Measurements from ENCODE around the gene ADARB2.

ADARB2 gene

GRCh38 chr10:1531883-1532597 is 205.3 kb downstream of the ADARB2 start:
- FAIRE-seq (no peak), DNase-seq (ENCODE audit: low spot score) (no peak)

- FAIRE-seq (no peak), DNase-seq (ENCODE audit: low spot score) (no peak)
These were observed 206.3 kb downstream of the ADARB2 start for GRCh38 chr10:1530871-1531517.

DNA sequence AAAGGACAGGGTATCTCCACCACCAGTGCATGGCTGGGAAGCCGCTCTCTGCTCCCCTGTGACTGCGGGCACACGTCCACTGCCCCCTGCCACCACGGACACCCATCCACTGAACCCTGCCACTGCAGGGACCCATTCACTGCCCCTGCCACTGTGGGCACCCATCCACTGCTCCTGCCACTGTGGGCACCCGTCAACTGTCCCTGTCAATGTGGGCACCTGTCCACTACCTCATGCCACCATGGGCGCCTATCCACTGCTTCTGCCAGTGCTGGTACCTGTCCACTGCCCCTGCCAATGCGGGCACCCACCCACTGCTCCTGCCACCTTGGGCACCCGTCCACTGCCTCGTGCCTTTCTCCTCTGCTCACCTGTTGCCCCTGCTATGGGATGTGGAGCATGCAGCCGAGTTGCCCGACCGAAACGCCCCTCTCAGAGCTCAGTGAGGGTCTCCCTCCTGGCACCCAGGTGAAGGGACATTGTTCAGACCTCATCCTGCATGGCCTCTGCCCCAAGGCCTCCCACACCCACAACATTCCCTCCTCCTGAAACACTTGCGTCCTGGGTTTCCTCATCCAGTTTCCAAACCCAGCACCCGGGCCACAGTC is 207.4 kb downstream of the ADARB2 start:
- FAIRE-seq, result no peak
- DNase-seq (ENCODE audit: low spot score), result no peak

GRCh38 chr10:1527951-1528350 is 209.4 kb downstream of the ADARB2 start:
- no peak for FAIRE-seq
- no peak for DNase-seq (ENCODE audit: low spot score)

DNA sequence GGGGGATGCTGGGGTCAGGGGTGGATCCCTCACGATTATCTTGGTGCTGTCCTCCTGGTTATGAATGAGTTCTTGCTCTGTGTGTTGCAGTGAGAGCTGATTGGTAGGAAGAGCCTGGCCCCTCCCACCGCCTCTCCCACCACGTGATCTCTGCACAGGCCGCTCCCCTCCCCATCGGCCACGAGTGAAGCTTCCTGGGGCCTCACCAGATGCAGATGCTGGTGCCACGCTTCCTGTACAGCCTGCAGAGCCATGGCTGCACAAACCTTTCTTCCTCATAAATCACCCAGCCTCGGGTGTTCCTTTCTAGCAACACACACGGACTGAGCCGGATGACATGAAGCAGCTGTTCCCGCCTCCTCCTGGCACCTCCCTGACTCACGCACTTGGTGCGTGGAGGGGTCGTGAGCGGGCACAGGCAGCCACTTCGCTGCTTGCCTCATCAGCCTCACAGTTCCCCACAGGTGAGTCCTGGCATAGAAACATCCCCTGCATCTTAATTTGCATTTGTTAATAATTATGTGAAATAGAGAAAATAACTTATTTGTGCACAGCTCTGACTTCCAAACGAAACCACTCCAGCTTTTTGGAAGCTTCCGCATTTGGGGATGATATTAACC is 210.8 kb downstream of the ADARB2 start:
- no peak for DNase-seq (ENCODE audit: low spot score)
- FAIRE-seq, result no peak

- FAIRE-seq, result no peak
- no peak for DNase-seq (ENCODE audit: low spot score)
These were observed 211.8 kb downstream of the ADARB2 start for GRCh38 chr10:1525354-1526162.

DNA sequence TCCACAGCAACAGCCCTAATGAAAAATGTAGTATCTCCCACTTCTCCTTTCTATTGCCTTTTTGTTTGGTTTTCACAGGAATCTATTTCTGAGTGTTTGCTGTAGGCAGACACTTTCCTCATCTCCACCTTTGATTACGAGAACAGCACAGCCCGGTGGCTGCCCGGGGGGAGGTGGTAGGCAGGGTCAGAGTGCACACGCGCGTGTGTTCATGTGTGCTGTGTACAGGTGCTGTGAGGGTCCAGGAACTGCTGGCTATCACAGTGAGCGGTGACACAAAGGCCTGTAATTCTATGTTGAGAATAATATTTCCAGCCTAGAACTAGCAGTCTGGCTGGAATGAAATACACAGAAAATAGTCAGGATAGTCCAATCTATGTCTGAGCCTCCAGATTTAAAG is 212.8 kb downstream of the ADARB2 start:
- FAIRE-seq (no peak), DNase-seq (ENCODE audit: low spot score) (no peak)

DNA sequence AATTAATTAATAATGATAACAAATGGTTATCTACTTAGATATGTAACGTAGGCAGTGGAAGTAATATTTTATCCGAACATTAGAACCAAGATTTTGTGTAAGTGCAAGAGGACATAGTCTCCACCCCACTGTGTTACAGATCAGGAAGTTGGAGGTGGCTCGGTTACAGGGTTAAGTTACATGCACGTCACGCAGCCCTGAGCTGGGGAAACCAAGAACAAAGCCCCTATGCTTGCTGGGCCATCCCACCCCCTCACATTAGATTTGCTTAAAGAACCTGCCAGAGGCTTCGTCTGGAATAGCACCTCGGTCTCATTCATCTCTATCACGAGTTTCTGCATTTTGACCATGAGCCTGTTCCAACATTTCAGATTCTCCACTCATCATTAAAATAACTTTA is 214.1 kb downstream of the ADARB2 start:
- DNase-seq (ENCODE audit: low spot score), result no peak
- no peak for FAIRE-seq

DNA sequence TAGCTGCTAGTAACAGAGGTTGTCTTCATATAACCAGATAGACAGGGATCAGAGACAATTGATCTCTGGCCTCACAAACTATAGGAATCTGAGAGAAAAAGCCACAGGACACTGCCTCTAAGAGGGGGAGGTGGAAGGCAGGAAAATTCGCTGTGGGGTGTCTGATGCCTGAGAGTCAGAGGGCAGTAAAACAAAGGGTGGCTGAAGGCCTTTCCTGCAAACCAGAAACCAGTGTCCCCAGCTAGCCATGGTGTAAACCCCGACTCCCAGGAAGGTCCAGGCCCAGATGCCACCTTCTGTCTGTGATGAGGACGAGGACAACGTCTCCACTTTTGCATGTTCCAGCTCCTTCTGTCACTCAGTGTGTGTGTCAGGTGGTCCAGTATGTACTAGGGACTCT is 215.1 kb downstream of the ADARB2 start:
- FAIRE-seq, result no peak

GRCh38 chr10:1521741-1522140 is 215.6 kb downstream of the ADARB2 start:
- DNase-seq (ENCODE audit: low spot score) (no peak), FAIRE-seq (no peak)

More for the DNA sequence above, 215.1 kb downstream of the ADARB2 start:
- no peak for DNase-seq (ENCODE audit: low spot score)

DNA sequence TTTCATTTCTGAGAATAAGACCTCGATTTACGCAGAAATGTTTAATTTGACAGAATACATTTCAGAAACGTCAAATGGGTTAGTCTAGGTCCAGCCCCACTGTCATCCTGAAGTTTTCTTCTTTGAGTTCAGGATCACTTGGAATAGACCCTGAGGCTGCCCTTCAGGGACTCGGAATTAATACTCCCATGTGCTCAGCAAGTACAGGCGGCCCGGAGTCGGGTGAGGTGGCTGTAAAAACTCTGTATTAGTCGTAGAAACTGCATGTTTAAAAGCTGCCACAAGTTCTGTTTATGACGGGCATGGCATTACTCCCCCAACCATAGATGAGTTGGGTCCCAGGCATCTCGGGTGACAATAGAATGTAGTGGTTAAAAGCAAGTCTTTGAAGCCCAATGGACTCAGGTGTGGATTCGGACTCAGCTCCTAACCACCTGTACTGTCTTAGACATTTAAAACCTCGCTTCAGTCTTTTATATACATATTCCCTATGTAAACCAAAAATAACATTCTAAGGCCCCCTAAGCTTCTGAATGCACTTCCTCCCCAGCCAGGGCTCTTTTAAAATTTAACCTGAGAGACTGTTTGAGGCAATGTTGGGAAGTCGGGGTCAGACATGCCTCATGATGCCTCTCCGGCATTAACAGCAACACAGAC is 216.3 kb downstream of the ADARB2 start:
- FAIRE-seq (no peak), DNase-seq (ENCODE audit: low spot score) (no peak)

DNA sequence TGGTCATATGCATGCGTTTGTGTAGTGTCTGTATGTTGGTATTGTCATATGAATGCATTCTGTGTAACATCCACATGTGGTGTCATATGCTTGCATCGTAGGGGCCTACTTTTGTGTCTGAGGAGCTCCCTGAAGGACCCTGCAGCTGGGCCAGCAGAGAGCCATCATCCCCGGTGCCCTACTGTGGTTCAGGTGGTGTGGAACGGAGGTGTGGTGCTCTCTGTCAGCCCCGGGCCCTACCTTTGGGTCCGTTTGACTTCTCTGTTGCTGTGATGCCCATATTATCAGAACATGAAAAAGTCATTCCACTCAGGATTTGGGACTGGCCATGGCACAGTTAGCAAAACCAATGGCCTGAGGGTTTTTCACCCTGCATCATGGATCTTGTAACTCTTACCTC is 217.9 kb downstream of the ADARB2 start:
- no peak for FAIRE-seq

DNA sequence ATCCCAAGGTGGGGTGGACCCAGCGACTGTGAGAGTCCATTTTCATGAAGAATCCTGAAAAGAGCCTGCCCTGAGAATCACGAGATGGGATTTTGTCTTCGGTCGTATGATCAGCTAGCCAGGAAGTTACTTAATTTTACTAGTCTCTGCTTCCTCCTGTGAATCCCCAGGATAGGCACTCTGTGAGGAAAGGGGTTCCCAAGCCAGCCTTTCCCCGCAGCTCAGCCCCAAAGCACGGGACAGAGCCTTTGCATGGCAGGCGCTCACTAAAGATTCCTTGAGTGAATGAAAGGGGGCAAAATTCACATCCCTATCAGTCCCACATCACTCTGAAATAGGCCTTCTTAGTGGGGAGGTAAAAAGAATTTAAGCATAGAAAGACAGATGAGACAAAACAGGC is 219.6 kb downstream of the ADARB2 start:
- DNase-seq (ENCODE audit: low spot score) (no peak), FAIRE-seq (no peak)

More for the DNA sequence above, 217.9 kb downstream of the ADARB2 start:
- DNase-seq (ENCODE audit: low spot score), result no peak

- DNase-seq (ENCODE audit: low spot score) (no peak), FAIRE-seq (no peak)
These were observed 220.7 kb downstream of the ADARB2 start for GRCh38 chr10:1516492-1517165.

DNA sequence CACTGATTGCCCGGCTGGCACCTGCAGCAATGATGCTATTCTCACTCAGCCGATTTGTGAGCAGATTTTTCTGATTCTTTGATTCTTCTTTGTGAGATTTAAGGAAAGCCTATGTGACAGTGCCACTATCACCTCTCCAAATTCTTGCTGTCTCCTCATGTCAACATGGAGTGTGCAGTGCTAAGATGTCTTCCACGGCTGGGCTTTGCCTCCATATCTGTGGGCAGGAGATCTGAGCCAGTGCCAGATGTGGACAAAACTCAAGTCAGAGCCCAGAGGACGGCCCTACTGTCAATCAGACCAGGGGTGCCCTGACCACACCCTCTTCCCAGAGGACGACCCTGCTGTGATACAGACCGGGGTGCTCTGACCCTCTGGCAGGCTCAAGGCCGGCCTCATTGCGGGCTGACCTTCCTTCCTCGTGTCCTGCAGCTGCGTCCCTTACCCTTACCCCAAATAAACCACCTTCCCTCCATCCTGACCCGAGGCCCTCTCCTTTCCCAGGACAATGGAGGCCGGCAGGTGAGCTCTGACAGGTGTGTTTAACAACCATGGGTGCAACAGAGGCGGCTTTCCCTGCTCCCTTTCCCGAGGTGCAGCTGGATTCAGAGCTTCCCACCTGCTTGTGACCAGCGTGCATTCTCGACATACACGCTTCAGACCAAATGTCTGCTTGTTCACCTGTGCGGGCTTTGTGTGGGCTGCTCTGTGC is 221.4 kb downstream of the ADARB2 start:
- DNase-seq (ENCODE audit: low spot score) (no peak), FAIRE-seq (no peak)

DNA sequence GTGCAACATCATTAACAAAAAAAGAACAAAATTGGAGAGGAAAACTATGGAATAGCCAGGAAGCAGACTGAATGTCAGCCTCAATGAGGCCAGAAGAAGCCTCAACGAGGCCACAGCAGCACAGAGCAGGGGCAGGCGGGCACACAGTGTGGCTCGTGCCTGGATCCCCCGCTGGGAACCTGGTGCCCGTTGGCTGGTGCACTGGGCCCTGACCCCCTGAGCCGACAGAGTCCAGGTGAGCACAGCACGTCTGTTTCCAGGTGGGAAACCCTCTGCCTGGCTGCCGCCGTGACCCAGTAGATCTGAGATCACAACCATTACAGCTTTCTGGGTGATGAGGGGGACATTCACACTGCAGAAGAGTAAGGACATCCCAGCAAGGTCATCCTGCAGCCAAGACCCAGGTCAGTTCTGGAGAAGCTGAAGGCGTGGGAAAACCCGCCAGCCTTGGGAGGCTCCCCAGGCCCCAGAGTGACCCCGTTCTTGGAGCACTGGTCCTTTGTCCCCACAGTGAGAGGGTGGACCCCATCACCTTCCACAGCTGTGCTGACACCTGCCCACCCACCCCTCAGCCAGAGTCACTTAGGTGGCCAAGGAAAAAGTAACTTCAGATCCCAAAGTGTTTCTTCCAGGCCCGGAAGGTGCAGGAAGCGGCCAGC is 222.1 kb downstream of the ADARB2 start:
- FAIRE-seq (no peak), DNase-seq (ENCODE audit: low spot score) (no peak)

DNA sequence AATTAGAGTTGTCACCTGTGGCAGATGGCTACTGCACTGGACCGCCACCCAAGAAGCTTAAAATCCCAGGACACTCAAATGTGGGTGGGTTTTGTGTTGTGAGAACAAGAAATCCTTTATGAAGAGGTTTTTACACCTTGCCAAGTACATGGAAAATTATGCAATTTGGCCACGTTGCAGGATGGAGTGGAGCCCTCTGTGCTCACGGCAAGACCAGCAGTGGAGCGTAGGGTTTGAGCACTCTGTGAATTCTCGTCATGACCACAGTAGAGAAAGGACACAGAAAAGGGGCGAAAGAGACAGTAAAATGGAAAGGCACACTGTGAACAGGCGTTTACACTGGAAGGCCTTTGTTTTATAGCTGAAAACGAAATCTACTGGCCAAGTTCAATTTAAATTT is 222.6 kb downstream of the ADARB2 start:
- FAIRE-seq, result no peak
- no peak for DNase-seq (ENCODE audit: low spot score)

DNA sequence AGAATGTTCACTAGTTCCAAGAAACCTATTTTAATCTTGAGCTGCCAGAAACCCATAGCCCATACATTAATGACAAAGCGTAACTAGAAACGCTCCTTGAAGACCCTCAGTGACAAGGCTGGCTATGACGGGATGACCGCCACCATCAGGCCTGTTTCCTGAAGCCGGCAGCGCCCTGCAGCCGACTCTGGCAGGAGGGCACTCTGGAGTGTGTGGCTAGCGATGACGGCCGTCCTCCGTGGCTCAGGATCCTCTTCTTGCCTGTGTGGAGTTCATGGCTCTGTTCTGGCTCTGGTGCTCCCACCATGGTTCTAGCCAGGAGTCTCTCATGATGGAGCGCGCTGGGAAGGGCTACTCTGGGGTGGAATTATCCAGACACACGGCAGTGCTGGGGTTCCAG is 224.1 kb downstream of the ADARB2 start:
- DNase-seq (ENCODE audit: low spot score) (no peak), FAIRE-seq (no peak)

- DNase-seq (ENCODE audit: low spot score), result no peak
- FAIRE-seq, result no peak
These were observed 228.3 kb downstream of the ADARB2 start for GRCh38 chr10:1509011-1509530.

All from RCC 7860 (cell line).